Caco-2 (cell line): Measurements from ENCODE around the gene HLA-DOB. TPM values are rescaled to one million over a fixed set of nuclear protein-coding genes. Genes with fewer than 3 reads are reported as not detected.

Experiments
- BruUV-seq: library from RNA; stranded (reverse); fragments of 400-500 nt; replicated peaks from 2 replicates; lab custom pipeline; 2021; lab: Mats Ljungman, UMichigan
- CTCF ChIA-PET: fragments of 300-600 bp; sonication (Branson Sonifier 250); formaldehyde crosslinking; loops from one replicate; lab custom pipeline; 2022; ENCODE audit warnings: antibody characterized with exemption; lab: Charles Lee
- POLR2A ChIA-PET: fragments of 300-600 bp; sonication (Branson Sonifier 250); formaldehyde crosslinking; loops from one replicate; lab custom pipeline; 2022; ENCODE audit warnings: antibody characterized with exemption; lab: Charles Lee
- DNase-seq, 2 experiments: peaks; one replicate each; pipeline versions ENCODE4 v3.0.0 to v3.0.0-alpha.2; 2020 to 2022
- H3K27me3 ChIP-seq: replicated peaks from 2 replicates; pipeline ENCODE4 v1.6.0; 2011; ENCODE audit warnings: low read length; ENCODE audit not compliant: control insufficient read depth, insufficient read depth
- H3K36me3 ChIP-seq: 2 replicates; pipeline ENCODE4 v1.5.1; 2011; ENCODE audit warnings: low read length; ENCODE audit not compliant: control insufficient read depth, insufficient read depth
- H3K4me1 ChIP-seq: fragments of 250-450 bp; sonication (Bioruptor Pico); 2 replicates; pipeline ENCODE4 v1.5.1; 2020; ENCODE audit warnings: mild to moderate bottlenecking
- H3K4me3 ChIP-seq: 2 replicates; pipeline ENCODE4 v1.5.1; 2011; ENCODE audit warnings: low read depth, mild to moderate bottlenecking, control low read depth, low read length
- H3K9me3 ChIP-seq: fragments of 250-450 bp; sonication (Bioruptor Pico); 2 replicates; pipeline ENCODE4 v1.5.1; 2020; ENCODE audit warnings: mild to moderate bottlenecking, moderate library complexity
- H3K27ac Mint-ChIP-seq: one replicate; pipeline ENCODE4 v1.8.0; 2022; ENCODE audit warnings: mixed read lengths; ENCODE audit not compliant: unreplicated experiment
- H3K27me3 Mint-ChIP-seq: one replicate; pipeline ENCODE4 v1.8.0; 2022; ENCODE audit warnings: mixed read lengths; ENCODE audit not compliant: insufficient read depth, unreplicated experiment
- H3K36me3 Mint-ChIP-seq: one replicate; pipeline ENCODE4 v1.8.0; 2022; ENCODE audit warnings: mild to moderate bottlenecking, mixed read lengths; ENCODE audit not compliant: insufficient read depth, unreplicated experiment
- H3K4me1 Mint-ChIP-seq: one replicate; pipeline ENCODE4 v1.8.0; 2022; ENCODE audit warnings: low read depth, mixed read lengths; ENCODE audit not compliant: unreplicated experiment
- H3K4me3 Mint-ChIP-seq: one replicate; pipeline ENCODE4 v1.8.0; 2022; ENCODE audit warnings: mild to moderate bottlenecking, moderate library complexity, mixed read lengths; ENCODE audit not compliant: unreplicated experiment
- H3K9me3 Mint-ChIP-seq: one replicate; pipeline ENCODE4 v1.8.0; 2022; ENCODE audit warnings: mixed read lengths; ENCODE audit not compliant: unreplicated experiment
- CTCF ChIP-seq, 2 experiments: fragments of 200-600 bp in 1 of 2; IDR thresholded peaks; 1 replicate in 1 of 2; 2 replicates in 1 of 2; pipeline versions ENCODE4 v1.5.1 to v1.8.0; 2011 to 2022; ENCODE audit warnings: antibody characterized with exemption in 1 of 2, control low read depth in 1 of 2, inconsistent platforms in 1 of 2, low read depth in 1 of 2, low read length in 1 of 2, mild to moderate bottlenecking in 1 of 2, moderate library complexity in 1 of 2; ENCODE audit not compliant: insufficient read depth in 1 of 2, severe bottlenecking in 1 of 2, unreplicated experiment in 1 of 2
- intact Hi-C: fragments of 100-400 bp; cut with micrococcal nuclease; formaldehyde crosslinking; loops from one replicate; pipeline ENCODE4 v1.10.0; 2022; ENCODE audit not compliant: unreplicated experiment
- total RNA-seq: library from RNA; stranded (reverse); gene quantifications from 2 replicates; pipeline ENCODE4 v1.2.3, GENCODE V29; 2022

Gene HLA-DOB
- total RNA-seq, 1 experiment from 2014 or later = 0.61 TPM

GRCh38 chr6:32830017-32830416 is 13.2 kb upstream of the HLA-DOB start:
- Histone ChIP-seq H3K4me3 (no peak overlapping the region), H3K9me3 (no peaks in the 10 kb centered on the region), H3K4me1 (no peaks in the 10 kb centered on the region), H3K27me3 (no peaks in the 10 kb centered on the region; the same call in 1 of the 2 replicates), H3K36me3 (no peaks in the 10 kb centered on the region)
- intact Hi-C loops = no loop called here
- Mint-ChIP-seq H3K9me3 (no peaks in the 10 kb centered on the region), H3K27ac (no peak overlapping the region), H3K36me3 (no peaks in the 10 kb centered on the region), H3K4me1 (no peaks in the 10 kb centered on the region), H3K4me3 (no peak overlapping the region), H3K27me3 (peaks cover 3% of the 10 kb centered on the region)
- ChIA-PET CTCF (no interaction called here), POLR2A (no interaction called here)
- no peak for DNase-seq
- TF ChIP-seq CTCF (IDR thresholded peaks at IDR 0.05; ENCODE audit: insufficient read depth in 1 of 2, low read depth in 1 of 2, low read length in 1 of 2, severe bottlenecking in 1 of 2, unreplicated experiment in 1 of 2) = no peak
- BruUV-seq = no TSS peak

GRCh38 chr6:32829495-32829894 is 12.7 kb upstream of the HLA-DOB start:
- Histone ChIP-seq H3K27me3 (no peaks in the 10 kb centered on the region; the same call in 1 of the 2 replicates), H3K36me3 (no peaks in the 10 kb centered on the region), H3K4me3 (no peak overlapping the region), H3K9me3 (no peaks in the 10 kb centered on the region), H3K4me1 (no peaks in the 10 kb centered on the region)
- DNase-seq = no peak
- intact Hi-C loops = no loop called here
- BruUV-seq = no TSS peak
- no peak overlapping the region for H3K27ac Mint-ChIP-seq
- ChIA-PET CTCF (interaction anchor here (0.6 kb wide), 1 partner anchor 1742 kb away, joined by 3 read pairs; no protein-coding TSS in a partner anchor), POLR2A (no interaction called here)
- no peaks in the 10 kb centered on the region for H3K9me3 Mint-ChIP-seq
- no peak for TF ChIP-seq CTCF (IDR thresholded peaks at IDR 0.05; ENCODE audit: insufficient read depth in 1 of 2, low read depth in 1 of 2, low read length in 1 of 2, severe bottlenecking in 1 of 2, unreplicated experiment in 1 of 2)
- no peak overlapping the region for H3K4me3 Mint-ChIP-seq
- H3K4me1 Mint-ChIP-seq = no peaks in the 10 kb centered on the region
- peaks cover 3% of the 10 kb centered on the region for H3K27me3 Mint-ChIP-seq
- H3K36me3 Mint-ChIP-seq = no peaks in the 10 kb centered on the region

- no peak for TF ChIP-seq CTCF (IDR thresholded peaks at IDR 0.05; ENCODE audit: insufficient read depth in 1 of 2, low read depth in 1 of 2, low read length in 1 of 2, severe bottlenecking in 1 of 2, unreplicated experiment in 1 of 2)
- Histone ChIP-seq H3K4me1 (no peaks in the 10 kb centered on the region), H3K4me3 (no peak overlapping the region), H3K27me3 (no peaks in the 10 kb centered on the region; the same call in 1 of the 2 replicates), H3K9me3 (no peaks in the 10 kb centered on the region), H3K36me3 (no peaks in the 10 kb centered on the region)
- no TSS peak for BruUV-seq
- intact Hi-C loops = no loop called here
- POLR2A ChIA-PET = no interaction called here
- H3K9me3 Mint-ChIP-seq = no peaks in the 10 kb centered on the region
- no peaks in the 10 kb centered on the region for H3K4me1 Mint-ChIP-seq
- no peak for DNase-seq
- H3K4me3 Mint-ChIP-seq = no peak overlapping the region
- H3K36me3 Mint-ChIP-seq = no peaks in the 10 kb centered on the region
- CTCF ChIA-PET = interaction anchor here (1.6 to 1.8 kb wide), 3 partner anchors 11 to 41 kb away, joined by 4 to 7 read pairs (median 7); partner anchors contain the start of gene TAP2
- H3K27me3 Mint-ChIP-seq = peaks cover 3% of the 10 kb centered on the region
- H3K27ac Mint-ChIP-seq = no peak overlapping the region
These were observed 10.2 kb upstream of the HLA-DOB start for GRCh38 chr6:32827025-32827424.
